ELF-1 (cell line): Measurements from ENCODE around the gene FAM81B.
A peak's percentile ranks its signal among the peaks of the same experiment; 100 is the strongest.
"Not testable (repeated sequence)": the region's sequence is repeated elsewhere in the genome, so short reads cannot be mapped to it uniquely, and the experiment has no call there.

Source experiments
- DNase-seq: peaks from one replicate; pipeline ENCODE4 v3.0.0-alpha.2; 2016; ENCODE audit warnings: low read depth, low spot score

The FAM81B gene

GRCh38 chr5:95390812-95391492 is at the start of gene FAM81B:
Gene FAM81B, plus strand, starts transcription at chr5:95391366. Its CDS starts 24 bp downstream, at chr5:95391390.
- peak; percentile 15 for DNase-seq

GRCh38 chr5:95341444-95341843 is 49.7 kb upstream of the FAM81B start:
- DNase-seq = not testable (repeated sequence)

DNA sequence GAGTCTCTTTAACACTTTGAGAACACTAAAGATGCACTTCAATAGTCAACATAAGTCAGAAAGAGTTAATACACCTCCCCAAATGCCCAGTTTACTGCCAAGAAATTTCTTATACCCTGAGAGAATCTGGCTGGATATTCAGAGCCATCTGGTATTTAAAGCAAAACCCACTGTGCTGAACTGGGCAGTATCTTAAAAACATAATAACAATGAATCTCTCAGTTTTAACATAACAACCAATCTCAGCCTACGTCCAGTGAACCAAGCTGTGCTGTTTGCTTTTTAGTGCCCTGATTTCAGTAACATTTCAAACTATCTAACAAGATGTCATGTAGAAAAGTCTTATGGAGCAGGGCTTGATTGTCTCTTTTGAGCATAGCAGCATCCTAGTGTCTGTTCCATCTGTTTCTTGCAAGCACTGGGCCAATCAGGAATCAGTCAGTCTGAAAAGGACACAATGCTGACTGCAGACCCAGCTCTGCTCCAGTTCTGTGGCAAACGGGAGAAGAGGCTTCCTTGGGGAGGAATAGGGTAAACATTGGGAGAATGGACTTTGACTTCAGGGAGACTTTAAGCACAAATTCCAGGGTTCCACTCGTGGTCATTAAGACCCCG is 43.6 kb upstream of the FAM81B start:
- DNase-seq = no peak

DNA sequence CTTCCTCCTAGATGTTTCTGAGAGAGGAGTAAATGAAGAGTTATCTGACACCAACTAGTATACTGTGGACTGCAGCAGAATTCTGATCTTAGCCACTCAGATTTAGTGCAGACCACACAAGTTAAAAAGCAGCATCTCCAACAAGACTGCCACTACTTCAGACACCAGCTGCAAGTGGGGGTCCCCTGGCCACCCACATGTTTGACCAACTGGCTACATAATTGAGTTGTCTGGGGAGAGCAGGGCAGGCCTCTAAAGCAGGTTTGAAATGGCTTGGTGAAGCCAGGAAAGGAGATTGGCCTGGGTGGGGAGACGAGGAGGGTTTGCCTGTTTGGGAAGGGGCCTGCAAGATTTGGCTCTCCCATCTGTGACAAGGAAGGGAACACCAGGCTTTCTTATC is 40.5 kb upstream of the FAM81B start:
- no peak for DNase-seq

GRCh38 chr5:95352691-95353090 is 38.5 kb upstream of the FAM81B start:
- DNase-seq = no peak

DNA sequence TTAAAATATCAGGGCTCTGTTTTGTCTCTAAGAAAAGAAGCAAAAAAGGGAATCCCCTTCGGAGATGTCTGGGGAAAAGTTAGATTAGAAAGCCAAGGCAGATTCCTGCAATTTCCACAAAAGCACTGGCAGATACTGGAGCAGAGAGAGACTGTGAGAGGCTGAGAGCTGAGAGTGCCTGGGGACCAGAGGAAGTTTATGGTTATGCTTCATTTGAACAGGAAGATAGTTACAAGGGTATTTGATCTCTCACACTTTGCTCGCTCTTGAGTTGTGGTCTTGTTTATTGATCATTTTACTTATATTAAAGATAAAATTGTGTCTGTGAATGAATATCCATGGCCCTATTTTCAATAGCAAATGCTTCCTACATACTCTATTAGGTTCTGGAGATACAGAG is 32.8 kb upstream of the FAM81B start:
- DNase-seq = no peak

DNA sequence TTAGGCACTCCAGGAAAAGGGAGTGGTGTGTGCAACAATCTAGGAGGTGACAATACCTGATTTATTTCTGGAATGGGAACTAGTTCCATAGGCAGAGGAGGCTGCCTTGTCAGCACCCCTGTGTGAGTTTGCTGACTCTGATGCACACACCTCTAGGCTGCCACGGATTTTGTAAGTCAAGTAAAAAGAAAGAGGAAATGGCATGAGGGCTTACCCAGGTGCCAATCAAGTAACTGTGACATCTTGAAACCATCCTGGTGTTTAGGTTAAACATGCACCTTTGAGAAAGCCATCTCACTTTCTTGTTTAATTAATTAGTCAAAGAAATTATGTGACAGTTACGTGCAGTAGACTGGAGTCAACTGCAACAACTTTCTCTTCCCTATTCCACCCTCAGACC is 32.3 kb upstream of the FAM81B start:
- DNase-seq = no peak

DNA sequence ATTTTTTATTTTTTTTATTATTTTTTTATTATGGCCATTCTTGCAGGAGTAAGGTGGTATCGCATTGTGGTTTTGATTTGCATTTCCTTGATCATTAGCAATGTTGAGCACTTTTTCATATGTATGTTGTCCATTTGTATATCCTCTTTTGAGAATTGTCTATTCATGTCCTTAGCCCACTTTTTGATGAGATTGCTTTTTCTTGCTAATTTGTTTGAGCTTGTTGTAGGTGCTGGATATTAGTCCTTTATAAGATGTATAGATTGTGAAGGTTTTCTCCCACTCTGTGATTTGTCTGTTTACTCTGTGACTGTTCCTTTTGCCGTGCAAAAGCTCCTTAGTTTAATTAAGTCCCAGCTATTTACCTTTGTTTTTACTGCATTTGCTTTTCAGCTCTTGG is 30.5 kb upstream of the FAM81B start:
- DNase-seq = not testable (repeated sequence)

DNA sequence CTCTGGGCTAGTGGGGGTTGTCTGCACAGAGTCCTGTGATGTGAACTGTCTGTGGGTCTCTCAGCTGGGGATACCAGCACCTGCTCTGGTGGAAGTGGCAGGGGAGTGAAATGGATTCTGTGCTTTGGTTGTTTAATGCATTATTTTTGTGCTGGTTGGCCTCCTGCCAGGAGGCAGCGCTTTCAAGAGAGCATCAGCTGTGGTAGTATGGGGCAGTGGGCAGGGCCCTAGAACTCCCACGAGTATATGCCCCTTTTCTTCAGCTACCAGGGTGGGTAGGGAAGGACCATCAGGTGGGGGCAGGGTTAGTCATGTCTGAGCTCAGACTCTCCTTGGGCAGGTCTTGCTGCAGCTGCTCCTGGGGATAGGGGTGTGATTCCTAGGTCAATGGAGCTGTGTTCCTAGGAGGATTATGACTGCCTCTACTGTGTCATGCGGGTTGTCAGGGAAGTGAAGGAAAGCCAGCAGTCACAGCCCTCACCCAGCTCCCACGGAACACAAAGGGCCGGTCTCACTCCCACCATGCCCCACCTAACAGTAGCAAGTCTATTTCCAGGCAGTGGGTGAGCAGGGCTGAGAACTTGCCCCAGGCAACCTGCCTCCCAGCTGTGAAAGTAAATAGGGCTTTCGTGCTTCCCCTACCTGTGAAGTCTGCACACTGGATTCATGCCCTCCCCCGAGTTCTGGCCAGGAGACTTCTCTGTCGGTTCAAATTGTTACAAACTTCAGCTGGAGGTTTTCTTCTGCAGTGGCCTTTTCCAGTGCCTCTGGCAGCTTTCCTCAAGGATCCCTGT is 25.7 kb upstream of the FAM81B start:
- peak; percentile 65 for DNase-seq

DNA sequence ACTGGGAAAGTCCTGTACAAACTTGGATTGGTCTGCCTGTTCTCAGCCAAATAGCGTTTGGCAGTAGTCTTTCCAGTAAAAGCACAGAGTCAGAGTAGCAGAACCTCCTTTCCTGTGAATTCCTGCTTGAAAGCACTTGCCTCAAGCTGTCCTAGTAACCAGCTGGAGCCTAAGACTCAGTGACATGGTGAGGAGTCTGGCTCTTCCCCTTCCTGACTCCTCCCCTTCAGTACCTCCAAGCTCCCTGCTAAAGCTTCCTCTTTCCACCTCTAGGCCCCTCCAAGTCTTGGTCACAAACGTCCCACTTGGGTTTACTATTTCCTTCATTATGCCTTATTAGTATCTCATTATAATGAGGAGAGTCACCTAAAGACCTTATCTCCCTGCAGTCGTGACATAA is 21.4 kb upstream of the FAM81B start:
- DNase-seq = no peak

GRCh38 chr5:95374061-95374460 is 17.1 kb upstream of the FAM81B start:
- no peak for DNase-seq

- no peak for DNase-seq
Observed at GRCh38 chr5:95375591-95375990, 15.6 kb upstream of the FAM81B start.

GRCh38 chr5:95379133-95379532 is 12.0 kb upstream of the FAM81B start:
- no peak for DNase-seq

DNA sequence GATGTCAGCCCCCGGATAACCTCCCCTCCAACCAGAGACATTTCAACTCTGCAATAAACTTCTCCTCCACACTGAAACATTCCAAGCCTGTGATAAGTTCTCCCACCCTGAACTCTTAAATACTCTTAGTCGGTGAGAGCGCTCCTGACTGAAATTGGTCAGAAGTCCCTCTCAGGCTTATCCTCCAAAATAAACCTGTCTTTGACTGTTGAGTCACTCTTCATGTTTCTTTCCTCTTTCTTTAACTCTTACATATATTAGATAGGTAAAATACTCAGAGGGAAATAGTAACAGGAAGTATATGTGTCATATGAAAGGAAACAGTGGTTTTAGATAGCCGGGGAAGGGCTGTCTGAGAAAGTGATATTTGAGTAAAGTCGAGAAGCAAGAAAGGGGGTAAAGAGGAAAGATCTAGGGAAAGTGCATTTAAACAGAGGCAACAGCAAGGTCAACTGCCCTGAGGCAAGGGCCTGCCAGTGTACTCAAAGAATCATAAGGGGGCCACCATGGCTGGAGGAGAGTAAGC is 11.0 kb upstream of the FAM81B start:
- no peak for DNase-seq

- no peak for DNase-seq
Observed at GRCh38 chr5:95382801-95383200, 8.4 kb upstream of the FAM81B start.

- DNase-seq = no peak
Observed at GRCh38 chr5:95384485-95385213, 6.5 kb upstream of the FAM81B start.

DNA sequence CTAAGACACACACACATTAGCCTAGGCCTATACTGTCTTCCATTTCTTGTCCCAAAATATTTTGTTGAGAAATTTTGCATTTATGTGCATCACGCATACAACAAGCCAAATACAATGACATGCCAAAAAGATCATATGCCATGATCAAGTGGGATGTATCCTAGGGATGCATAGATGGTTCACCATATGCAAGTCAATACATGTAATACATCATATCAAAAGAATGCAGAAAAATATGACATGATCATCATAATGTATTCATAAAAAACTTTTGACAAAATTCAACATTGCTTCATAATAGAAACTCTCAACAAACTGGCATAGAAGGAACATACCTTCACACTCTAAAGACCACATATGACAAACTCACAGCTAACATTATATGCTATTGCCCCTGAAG is 5.8 kb upstream of the FAM81B start:
- DNase-seq = no peak

DNA sequence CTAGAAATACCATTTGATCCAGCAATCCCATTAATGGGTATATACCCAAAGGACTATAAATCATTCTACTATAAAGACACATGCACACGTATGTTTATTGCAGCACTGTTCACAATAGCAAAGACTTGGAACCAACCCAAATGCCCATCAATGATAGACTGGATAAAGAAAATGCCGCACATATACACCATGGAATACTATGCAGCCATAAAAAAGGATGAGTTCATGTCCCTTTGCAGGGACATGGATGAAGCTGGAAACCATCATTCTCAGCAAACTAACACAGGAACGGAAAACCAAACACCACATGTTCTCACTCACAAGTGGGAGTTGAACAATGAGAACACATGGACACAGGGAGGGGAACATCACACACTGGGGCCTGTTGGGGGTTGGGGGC is 799 bp downstream of the FAM81B start:
- not testable (repeated sequence) for DNase-seq

DNA sequence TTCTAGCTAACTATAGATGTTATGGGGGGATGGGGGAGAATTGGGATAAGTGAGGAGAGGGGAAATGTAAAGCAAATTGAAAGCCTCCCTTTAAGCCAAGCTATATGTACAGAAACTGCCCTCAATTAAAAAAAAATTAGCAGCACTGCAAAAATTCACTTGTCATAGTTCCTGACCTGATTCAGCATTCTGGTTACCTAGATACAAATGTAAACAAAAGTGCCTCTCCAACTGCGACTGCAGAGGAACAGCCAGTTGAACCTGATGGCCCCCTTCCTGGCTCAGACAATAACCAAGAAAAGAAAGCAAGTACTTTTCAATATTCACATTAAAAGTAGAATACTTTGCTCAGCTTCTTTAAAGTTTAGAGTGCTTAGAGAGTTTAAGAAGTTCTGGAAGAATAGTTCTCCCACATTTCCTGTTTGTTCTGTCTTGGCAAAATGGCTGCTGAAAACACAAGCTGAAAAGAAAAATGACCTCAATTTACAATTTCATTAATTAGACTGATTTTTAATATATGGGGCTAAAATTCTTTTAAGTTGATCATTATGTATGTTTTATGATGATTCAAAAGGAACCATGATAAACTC is 1.5 kb downstream of the FAM81B start:
- peak; percentile 10 for DNase-seq

DNA sequence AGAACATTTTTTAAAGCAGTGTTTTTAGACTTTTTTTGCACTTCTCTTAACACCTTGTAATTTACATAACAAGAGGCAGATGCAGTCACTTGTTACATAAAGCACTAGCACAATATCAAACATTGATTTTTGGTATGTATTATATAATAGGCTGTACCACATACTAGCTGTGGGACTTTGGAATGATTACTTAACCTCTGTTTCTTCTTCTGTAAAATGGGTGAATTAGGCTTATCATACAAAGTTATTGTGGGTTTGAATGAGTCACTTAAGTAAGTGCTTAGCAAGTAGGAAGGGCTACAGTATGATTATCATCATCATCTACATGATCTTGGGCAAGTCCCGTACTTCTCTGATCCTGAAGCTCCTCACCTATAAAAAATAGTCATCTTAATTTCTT is 2.1 kb downstream of the FAM81B start:
- no peak for DNase-seq

- no peak for DNase-seq
Observed at GRCh38 chr5:95398989-95399388, 7.8 kb downstream of the FAM81B start.
